ENCODE results near the gene PEPD.

GRCh38 chr19:33487901-33488800 is 33.4 kb downstream of the PEPD start:
- no peak for TF ChIP-seq CTCF (IDR thresholded peaks at IDR 0.05)
- TF ChIP-seq EP300 (IDR thresholded peaks at IDR 0.05): no peak
- TF ChIP-seq POLR2A (IDR thresholded peaks at IDR 0.05): no peak

Data from tibial nerve (tissue), 4 donors.